GM18873 (cell line): ENCODE results near the gene EFNB2.

Source experiments
- ATAC-seq: cut with Tn5 transposase; IDR thresholded peaks from one replicate; pipeline ENCODE4 v1.9.1; 2021; ENCODE audit warnings: mild to moderate bottlenecking, moderate library complexity, moderate number of reproducible peaks; ENCODE audit not compliant: unreplicated experiment, low FRiP score

Gene EFNB2

DNA sequence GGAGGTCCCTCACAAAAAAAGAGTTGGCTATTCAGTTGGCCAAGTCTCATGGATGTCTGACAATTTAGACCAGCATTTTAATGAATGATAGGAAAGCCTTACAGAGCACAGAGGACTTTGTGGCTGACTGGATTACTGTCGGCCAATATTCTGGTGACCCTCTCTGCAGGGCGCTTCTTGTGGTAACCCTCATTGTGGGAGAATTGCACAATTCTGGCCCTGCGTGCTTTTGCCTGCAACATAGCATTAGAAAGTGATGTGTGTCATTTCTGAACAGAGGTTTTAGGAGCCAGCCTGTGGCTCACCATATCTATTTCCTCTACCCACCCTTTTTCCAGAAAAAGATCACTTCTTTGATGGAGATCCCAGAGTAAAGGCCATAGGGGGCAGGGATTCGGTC, 71.4 kb downstream of the EFNB2 start:
- no peak for ATAC-seq

DNA sequence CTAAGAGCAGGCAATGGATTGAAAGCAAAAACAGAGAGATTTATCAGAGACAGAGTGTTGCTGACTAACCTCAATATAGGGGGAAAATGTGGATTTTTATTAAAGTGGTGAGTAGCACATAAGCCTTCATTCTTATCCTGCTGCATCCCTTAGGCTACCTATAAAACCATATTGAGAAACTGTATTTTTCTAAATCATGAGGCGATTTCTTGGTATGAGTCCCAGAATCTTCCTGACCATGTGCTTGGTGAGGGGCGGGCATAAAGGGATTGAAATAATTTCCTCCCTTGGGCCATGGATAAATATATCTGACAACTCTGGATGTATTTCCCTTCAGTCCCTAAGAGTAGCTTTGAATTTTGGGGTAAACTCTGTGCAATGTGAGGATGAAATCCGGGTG, 72.8 kb downstream of the EFNB2 start:
- ATAC-seq: no peak

DNA sequence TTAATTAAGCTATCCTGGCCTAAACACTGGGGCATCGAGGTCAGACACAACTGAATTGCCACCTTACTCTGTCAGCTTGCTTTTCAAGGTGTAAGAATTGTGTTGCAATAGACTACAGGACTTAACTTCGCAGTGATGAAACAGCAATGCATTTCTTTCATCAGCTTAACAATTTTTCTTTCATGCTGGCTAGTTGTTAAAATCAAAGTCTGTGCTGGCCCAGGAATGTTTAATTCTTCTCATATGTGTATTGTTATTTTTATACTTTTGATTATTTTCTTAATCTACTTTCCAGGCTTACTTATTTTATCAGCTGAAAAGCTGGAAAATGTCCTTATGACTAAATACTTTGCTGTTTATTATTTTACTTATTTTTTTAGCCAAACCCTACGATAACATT, 79.7 kb downstream of the EFNB2 start:
- ATAC-seq: no peak

DNA sequence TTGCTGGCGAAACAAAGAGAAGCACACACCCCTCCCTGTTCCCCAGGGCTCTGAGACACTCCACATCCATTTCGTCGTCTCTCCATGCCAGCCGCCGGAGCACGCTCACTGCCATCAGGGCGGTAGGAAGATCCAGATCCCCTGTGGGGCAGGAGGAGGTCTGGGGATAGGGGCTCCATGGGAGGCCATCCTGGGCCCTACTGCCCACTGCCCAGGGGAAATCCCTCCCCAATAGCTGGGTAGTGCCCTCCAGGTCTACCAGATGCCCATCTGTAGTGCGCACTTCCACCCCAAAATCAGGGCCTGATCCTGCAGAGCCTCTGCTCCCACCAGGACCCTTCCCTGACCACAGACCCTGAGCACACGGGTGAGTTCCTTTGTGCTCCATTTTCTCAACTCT, 80.3 kb downstream of the EFNB2 start:
- ATAC-seq: no peak

DNA sequence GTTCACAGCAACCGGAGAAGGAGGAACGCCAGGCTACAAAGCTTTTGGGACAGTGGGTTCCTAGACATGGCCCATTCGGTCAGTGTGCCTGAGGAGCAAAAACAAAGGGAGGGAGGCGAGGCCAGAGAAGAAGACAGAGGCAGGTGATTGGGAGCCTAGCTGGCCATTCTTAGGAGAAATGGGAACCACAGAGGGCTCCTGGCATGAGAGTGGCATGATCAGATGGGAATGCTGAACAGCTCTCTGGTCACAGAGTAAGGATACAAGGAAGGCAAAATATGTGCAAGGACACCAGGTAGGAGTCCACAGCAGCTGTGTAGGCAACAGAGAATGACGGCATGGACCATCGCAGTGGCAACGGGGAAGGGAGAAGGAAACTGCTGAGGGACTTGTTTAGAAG, 82.4 kb downstream of the EFNB2 start:
- ATAC-seq: no peak

DNA sequence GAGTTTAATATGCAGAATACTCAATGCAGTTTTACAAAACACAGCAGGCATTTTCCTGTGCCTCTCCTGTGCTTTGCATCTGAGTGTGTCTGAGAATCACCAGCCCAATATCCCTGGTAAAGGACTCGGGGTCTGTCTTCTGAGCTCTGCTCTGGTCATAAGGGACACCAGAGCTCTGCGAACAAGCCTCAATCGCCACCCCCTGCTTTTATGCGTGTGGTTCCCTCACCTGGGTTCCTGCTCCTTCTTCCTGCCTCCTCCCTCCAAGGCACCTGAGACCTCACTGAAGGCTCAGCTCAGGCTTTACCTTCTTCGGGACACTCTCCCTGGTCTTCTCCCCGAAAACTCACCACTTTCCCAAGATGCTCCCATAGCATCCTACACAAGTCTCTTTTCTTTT, 84.5 kb downstream of the EFNB2 start:
- ATAC-seq: no peak

DNA sequence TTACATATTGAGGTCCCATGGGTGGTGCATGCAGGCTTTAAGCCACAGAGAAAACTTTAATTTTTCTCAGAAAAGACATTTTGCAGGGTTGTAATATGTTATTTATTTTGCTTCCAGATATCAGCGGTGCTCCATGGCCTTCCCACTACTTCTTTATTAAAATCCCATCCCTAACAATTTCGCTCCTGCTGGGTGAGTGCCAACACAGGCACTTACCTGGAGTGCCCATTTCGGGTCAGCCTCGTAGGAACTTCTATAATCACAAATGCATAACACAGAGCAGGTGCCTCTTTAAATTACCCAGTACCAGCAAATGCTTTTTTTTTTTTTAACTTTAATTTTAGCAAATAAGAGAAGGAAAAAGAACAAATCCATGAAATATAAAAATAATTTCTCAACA, 86.4 kb downstream of the EFNB2 start:
- ATAC-seq: no peak

DNA sequence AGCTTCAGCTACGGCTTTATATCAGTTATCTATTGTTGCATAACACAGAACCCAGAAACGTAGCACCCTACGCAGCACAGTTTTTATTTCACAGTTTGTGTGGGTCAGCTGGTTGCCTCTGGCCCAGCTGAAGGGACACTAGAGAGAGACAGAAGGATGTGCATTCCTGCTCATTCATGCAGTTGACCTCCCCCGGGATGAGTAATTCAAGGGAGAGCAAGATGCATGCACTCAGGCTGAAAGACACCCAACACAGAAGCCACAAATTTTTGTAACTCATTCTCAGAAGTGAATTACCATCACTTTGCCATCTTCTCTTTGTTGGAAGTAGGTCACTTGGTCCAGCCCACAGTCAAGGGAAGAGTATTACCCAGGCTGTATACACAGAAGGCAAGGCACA, 89.5 kb downstream of the EFNB2 start:
- no peak for ATAC-seq

DNA sequence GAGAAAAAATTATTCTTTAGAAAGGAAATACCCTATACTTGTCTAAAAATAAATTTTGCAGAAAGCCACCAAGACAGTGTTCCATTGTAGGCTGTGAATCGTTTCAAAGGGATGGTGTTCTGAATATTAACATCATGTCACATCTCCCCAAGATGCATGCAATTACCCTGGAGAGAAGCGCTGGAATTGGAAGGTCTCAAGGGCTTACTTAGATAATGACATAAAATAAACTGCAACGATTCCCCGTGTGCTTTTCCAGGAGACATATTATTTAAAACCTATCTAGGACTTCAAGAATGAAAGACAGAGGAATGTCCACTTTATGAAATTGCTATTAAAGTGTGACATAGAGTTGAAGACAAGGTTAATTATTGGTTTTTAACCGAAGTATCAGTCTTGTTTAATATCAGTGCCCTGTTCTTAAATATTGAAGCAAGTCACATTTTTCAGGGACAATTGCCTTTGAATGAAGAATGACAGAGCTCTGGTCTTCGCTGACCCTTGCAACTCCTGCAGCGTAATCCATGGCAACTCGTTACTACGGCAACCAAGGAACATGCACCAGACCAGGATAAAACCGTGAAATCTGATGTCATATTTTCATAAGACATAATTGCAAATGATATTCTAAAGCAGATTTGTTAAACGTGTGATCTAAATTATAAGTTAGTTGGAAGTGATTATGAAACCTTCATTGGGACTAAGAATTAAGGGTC, 91.7 kb downstream of the EFNB2 start:
- ATAC-seq: no peak

DNA sequence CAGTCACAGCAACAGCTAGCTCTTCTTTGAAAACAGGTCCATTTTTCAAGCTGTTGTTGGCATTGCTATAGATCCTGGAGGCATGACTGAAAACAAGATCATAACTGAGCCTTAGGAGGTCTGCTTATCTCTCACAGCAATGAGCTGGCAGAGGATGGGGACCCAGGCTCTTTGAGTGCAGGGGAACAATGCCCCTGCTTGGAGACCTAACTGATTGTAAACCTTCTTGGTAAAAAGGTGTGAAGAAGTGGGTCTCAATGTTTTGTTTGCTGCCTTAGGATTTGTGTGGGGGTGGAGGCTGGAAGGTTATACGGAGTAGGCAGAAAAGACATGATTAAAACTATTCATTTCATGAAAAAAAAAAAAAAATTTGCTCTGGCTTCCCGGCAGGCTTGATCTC, 94.6 kb downstream of the EFNB2 start:
- no peak for ATAC-seq
